Mesodermal cell (in vitro differentiated cells): ENCODE data around the gene ARHGAP10.
A peak's percentile ranks its signal among the peaks of the same experiment; 100 is the strongest.

ENCODE experiments used
- H3K27ac ChIP-seq: 2 replicates; pipeline ENCODE4 v1.7.0; 2013; ENCODE audit warnings: mild to moderate bottlenecking, low read depth, low read length, moderate library complexity; ENCODE audit not compliant: severe bottlenecking
- H3K36me3 ChIP-seq: 2 replicates; pipeline ENCODE4 v1.7.1; 2013; ENCODE audit warnings: mild to moderate bottlenecking, low read length, moderate library complexity; ENCODE audit not compliant: control insufficient read depth, insufficient read depth
- H3K4me1 ChIP-seq: one replicate; pipeline ENCODE4 v1.7.1; 2013; ENCODE audit warnings: mild to moderate bottlenecking, low read length; ENCODE audit not compliant: insufficient read depth, control insufficient read depth, poor library complexity, severe bottlenecking
- H3K4me3 ChIP-seq: 2 replicates; pipeline ENCODE4 v1.7.0; 2013; ENCODE audit warnings: low read length, control low read depth, mild to moderate bottlenecking; ENCODE audit not compliant: insufficient read depth, poor library complexity, severe bottlenecking; ENCODE audit errors: extremely low read depth
- H3K9me3 ChIP-seq: 2 replicates; pipeline ENCODE4 v1.7.1; 2013; ENCODE audit warnings: mild to moderate bottlenecking, low read length, moderate library complexity; ENCODE audit not compliant: control insufficient read depth
- WGBS, 2 experiments: methylation state at CpG; one replicate each; pipeline ENCODE4 v1.1.5; 2013; ENCODE audit warnings: missing lambda C conversion rate in 2 of 2; ENCODE audit not compliant: insufficient coverage in 2 of 2; 5-methylcytosine and 5-hydroxymethylcytosine counted together

ARHGAP10 gene

GRCh38 chr4:148015468-148015867, 283.6 kb downstream of the ARHGAP10 start:
- Histone ChIP-seq H3K4me3 (no peak overlapping the region), H3K36me3 (peaks cover 4% of the 10 kb centered on the region), H3K4me1 (peaks cover 14% of the 10 kb centered on the region), H3K27ac (no peak overlapping the region), H3K9me3 (no peaks in the 10 kb centered on the region)
- 90 to 96% methylated on average over 8 of the region's 8 CpGs for WGBS, 2 experiments

GRCh38 chr4:148016063-148016637, 284.3 kb downstream of the ARHGAP10 start:
- Histone ChIP-seq H3K4me1 (peaks cover 14% of the 10 kb centered on the region), H3K4me3 (no peak overlapping the region), H3K27ac (no peak overlapping the region), H3K9me3 (no peaks in the 10 kb centered on the region), H3K36me3 (peaks cover 2% of the 10 kb centered on the region)
- WGBS, 2 experiments: 90 to 95% methylated on average over 4 to 6 of the region's 6 CpGs

- WGBS, 2 experiments: 91% methylated on average over 4 of the region's 5 CpGs; no CpG with 5 or more reads in 1 of the 2 experiments
- Histone ChIP-seq H3K36me3 (no peaks in the 10 kb centered on the region), H3K4me3 (no peak overlapping the region), H3K4me1 (peaks cover 14% of the 10 kb centered on the region), H3K27ac (no peak overlapping the region), H3K9me3 (no peaks in the 10 kb centered on the region)
Measured at GRCh38 chr4:148017801-148018200, 285.9 kb downstream of the ARHGAP10 start.

GRCh38 chr4:148021686-148022085, 289.8 kb downstream of the ARHGAP10 start:
- no peak overlapping the region for H3K27ac ChIP-seq
- no peaks in the 10 kb centered on the region for H3K36me3 ChIP-seq
- no CpG with 5 or more reads among the region's 1 CpG for WGBS, 2 experiments
- no peaks in the 10 kb centered on the region for H3K9me3 ChIP-seq
- peaks cover 10% of the 10 kb centered on the region for H3K4me1 ChIP-seq
- no peak overlapping the region for H3K4me3 ChIP-seq

GRCh38 chr4:148022975-148023374, 291.1 kb downstream of the ARHGAP10 start:
- Histone ChIP-seq H3K27ac (no peak overlapping the region), H3K9me3 (no peaks in the 10 kb centered on the region), H3K4me1 (peaks cover 6% of the 10 kb centered on the region), H3K36me3 (no peaks in the 10 kb centered on the region), H3K4me3 (no peak overlapping the region)
- 100% methylated on average over 4 to 5 of the region's 6 CpGs for WGBS, 2 experiments

GRCh38 chr4:148023512-148024181, 291.8 kb downstream of the ARHGAP10 start:
- 94 to 98% methylated on average over 6 to 7 of the region's 9 CpGs for WGBS, 2 experiments
- peaks cover 4% of the 10 kb centered on the region for H3K9me3 ChIP-seq
- H3K4me1 ChIP-seq: peaks cover 3% of the 10 kb centered on the region
- no peak overlapping the region for H3K4me3 ChIP-seq
- no peak overlapping the region for H3K27ac ChIP-seq
- H3K36me3 ChIP-seq: no peaks in the 10 kb centered on the region

GRCh38 chr4:148025981-148026380, 294.1 kb downstream of the ARHGAP10 start:
- Histone ChIP-seq H3K36me3 (no peaks in the 10 kb centered on the region), H3K27ac (no peak overlapping the region), H3K9me3 (peaks cover 5% of the 10 kb centered on the region), H3K4me1 (peaks cover 3% of the 10 kb centered on the region), H3K4me3 (no peak overlapping the region)
- WGBS, 2 experiments: 58 to 63% methylated on average over 2 to 3 of the region's 4 CpGs

GRCh38 chr4:148027201-148027600, 295.3 kb downstream of the ARHGAP10 start:
- H3K27ac ChIP-seq: no peak overlapping the region
- WGBS, 2 experiments: 92 to 96% methylated on average over 5 to 6 of the region's 7 CpGs

GRCh38 chr4:148029781-148030180, 297.9 kb downstream of the ARHGAP10 start:
- WGBS, 2 experiments: no CpG with 5 or more reads among the region's 3 CpGs
- no peak overlapping the region for H3K27ac ChIP-seq

More at GRCh38 chr4:148027201-148027600, 295.3 kb downstream of the ARHGAP10 start:
- Histone ChIP-seq H3K4me3 (no peak overlapping the region), H3K9me3 (peaks cover 5% of the 10 kb centered on the region), H3K4me1 (peaks cover 3% of the 10 kb centered on the region), H3K36me3 (no peaks in the 10 kb centered on the region)

GRCh38 chr4:148030193-148030873, 298.4 kb downstream of the ARHGAP10 start:
- Histone ChIP-seq H3K4me1 (peaks cover 3% of the 10 kb centered on the region), H3K4me3 (no peak overlapping the region), H3K27ac (peak overlapping the region; percentile 66), H3K36me3 (no peaks in the 10 kb centered on the region), H3K9me3 (peaks cover 5% of the 10 kb centered on the region)
- WGBS, 2 experiments: no CpG with 5 or more reads among the region's 2 CpGs

More at GRCh38 chr4:148029781-148030180, 297.9 kb downstream of the ARHGAP10 start:
- Histone ChIP-seq H3K4me3 (no peak overlapping the region), H3K9me3 (peaks cover 5% of the 10 kb centered on the region), H3K4me1 (peaks cover 3% of the 10 kb centered on the region), H3K36me3 (no peaks in the 10 kb centered on the region)
